DOHH2 (cell line): ENCODE measurements around the gene TEKT5.

ENCODE experiments used
- H3F3A ChIP-seq: fragments of 200-600 bp; sonication (generic), shearing (Covaris generic); 2 replicates; pipeline ENCODE4 v1.6.0; 2016; ENCODE audit warnings: antibody characterized with exemption, mild to moderate bottlenecking; ENCODE audit not compliant: control insufficient read depth, insufficient read depth
- H3K27ac ChIP-seq: fragments of 200-600 bp; sonication (generic); 2 replicates; pipeline ENCODE4 v1.5.1; 2014; ENCODE audit warnings: low read depth, mild to moderate bottlenecking, low read length, moderate library complexity
- H3K27me3 ChIP-seq: fragments of 200-600 bp; sonication (generic); 2 replicates; pipeline ENCODE4 v1.6.1; 2014; ENCODE audit warnings: mild to moderate bottlenecking, low read length, mixed read lengths; ENCODE audit not compliant: control insufficient read depth
- H3K36me3 ChIP-seq: fragments of 200-600 bp; sonication (generic); 2 replicates; pipeline ENCODE4 v1.6.1; 2014; ENCODE audit warnings: mild to moderate bottlenecking, low read length, moderate library complexity, mixed read lengths; ENCODE audit not compliant: control insufficient read depth
- H3K4me1 ChIP-seq: fragments of 200-600 bp; sonication (generic); 2 replicates; pipeline ENCODE4 v1.6.1; 2014; ENCODE audit warnings: mild to moderate bottlenecking, low read length, mixed read lengths; ENCODE audit not compliant: control insufficient read depth
- H3K4me2 ChIP-seq: fragments of 200-600 bp; sonication (generic); 2 replicates; pipeline ENCODE4 v1.6.0; 2014; ENCODE audit warnings: mild to moderate bottlenecking, low read length, moderate library complexity
- H3K4me3 ChIP-seq: fragments of 200-600 bp; sonication (generic); 2 replicates; pipeline ENCODE4 v1.5.1; 2014; ENCODE audit warnings: mild to moderate bottlenecking, low read length, mixed read lengths
- H3K79me2 ChIP-seq: fragments of 200-600 bp; sonication (generic); 2 replicates; pipeline ENCODE4 v1.6.1; 2014; ENCODE audit warnings: mild to moderate bottlenecking, low read length, mixed read lengths; ENCODE audit not compliant: control insufficient read depth
- H3K9me2 ChIP-seq: fragments of 200-600 bp; sonication (generic); replicated peaks from 2 replicates; pipeline ENCODE4 v1.6.1; 2014; ENCODE audit warnings: mild to moderate bottlenecking, low read length, mixed read lengths; ENCODE audit not compliant: control insufficient read depth
- H3K9me3 ChIP-seq: fragments of 200-600 bp; sonication (generic); 2 replicates; pipeline ENCODE4 v1.6.1; 2014; ENCODE audit warnings: antibody characterized with exemption, low read length, mixed read lengths; ENCODE audit not compliant: control insufficient read depth, insufficient read depth
- H4K20me1 ChIP-seq: fragments of 200-600 bp; sonication (generic); 2 replicates; pipeline ENCODE4 v1.6.0; 2014; ENCODE audit warnings: low read depth, mild to moderate bottlenecking, antibody characterized with exemption, low read length, moderate library complexity; ENCODE audit not compliant: control insufficient read depth, insufficient read depth
- EZH2phosphoT487 ChIP-seq: fragments of 200-600 bp; sonication (generic); IDR thresholded peaks from 2 replicates; pipeline ENCODE4 v1.6.1; 2017; ENCODE audit warnings: borderline replicate concordance, mild to moderate bottlenecking, antibody characterized with exemption, low read length, moderate library complexity, mixed read lengths
- TF ChIP-seq, protein P1 (sequence below): fragments of 200-600 bp; sonication (generic); IDR thresholded peaks from one replicate; pipeline ENCODE4 v1.5.1; 2014; ENCODE audit warnings: antibody characterized with exemption, mild to moderate bottlenecking, low read depth, low read length; ENCODE audit not compliant: poor library complexity, severe bottlenecking

TEKT5 gene

DNA sequence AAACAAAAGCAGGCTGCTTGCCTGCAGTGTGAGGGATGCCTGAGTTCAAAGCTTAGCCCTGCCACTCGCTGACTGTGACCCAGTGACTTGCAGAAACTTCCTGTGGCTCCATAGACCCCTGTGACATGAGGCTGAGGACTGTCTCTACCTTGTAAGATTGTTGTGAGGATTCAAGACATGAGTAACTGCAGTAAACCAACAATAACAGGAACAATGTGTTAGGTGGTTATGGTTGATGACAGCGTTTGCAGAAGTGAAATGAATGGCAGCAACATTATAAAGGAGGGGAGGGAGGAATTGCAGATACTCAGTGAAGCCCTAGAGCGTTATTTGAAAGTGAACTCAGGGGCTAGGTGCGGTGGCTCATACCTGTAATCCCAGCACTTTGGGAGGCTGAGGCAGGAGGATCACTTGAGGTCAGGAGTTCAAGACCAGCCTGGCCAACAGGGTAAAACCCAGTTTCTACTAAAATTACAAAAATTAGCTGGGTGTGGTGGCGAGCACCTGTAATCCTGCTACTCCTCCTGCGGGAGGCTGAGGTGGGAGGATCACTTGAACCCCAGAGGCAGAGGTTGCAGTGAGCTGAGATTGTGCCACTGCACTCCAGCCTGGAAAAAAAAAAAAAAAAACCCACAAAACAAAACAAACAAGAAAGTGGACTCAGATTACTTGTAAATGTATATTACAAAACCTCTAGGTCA lies 80.8 kb downstream of the TEKT5 start:
- Histone ChIP-seq H3K27ac (no peak overlapping the region), H3K36me3 (no peaks in the 10 kb centered on the region), H3K27me3 (peaks cover 17% of the 10 kb centered on the region), H3K79me2 (no peaks in the 10 kb centered on the region), H3K4me1 (no peaks in the 10 kb centered on the region), H3K4me2 (no peak overlapping the region), H4K20me1 (no peaks in the 10 kb centered on the region), H3K4me3 (no peak overlapping the region), H3K9me3 (no peaks in the 10 kb centered on the region), H3K9me2 (no peaks in the 10 kb centered on the region), H3F3A (no peaks in the 10 kb centered on the region)
- TF ChIP-seq, protein P1, sequence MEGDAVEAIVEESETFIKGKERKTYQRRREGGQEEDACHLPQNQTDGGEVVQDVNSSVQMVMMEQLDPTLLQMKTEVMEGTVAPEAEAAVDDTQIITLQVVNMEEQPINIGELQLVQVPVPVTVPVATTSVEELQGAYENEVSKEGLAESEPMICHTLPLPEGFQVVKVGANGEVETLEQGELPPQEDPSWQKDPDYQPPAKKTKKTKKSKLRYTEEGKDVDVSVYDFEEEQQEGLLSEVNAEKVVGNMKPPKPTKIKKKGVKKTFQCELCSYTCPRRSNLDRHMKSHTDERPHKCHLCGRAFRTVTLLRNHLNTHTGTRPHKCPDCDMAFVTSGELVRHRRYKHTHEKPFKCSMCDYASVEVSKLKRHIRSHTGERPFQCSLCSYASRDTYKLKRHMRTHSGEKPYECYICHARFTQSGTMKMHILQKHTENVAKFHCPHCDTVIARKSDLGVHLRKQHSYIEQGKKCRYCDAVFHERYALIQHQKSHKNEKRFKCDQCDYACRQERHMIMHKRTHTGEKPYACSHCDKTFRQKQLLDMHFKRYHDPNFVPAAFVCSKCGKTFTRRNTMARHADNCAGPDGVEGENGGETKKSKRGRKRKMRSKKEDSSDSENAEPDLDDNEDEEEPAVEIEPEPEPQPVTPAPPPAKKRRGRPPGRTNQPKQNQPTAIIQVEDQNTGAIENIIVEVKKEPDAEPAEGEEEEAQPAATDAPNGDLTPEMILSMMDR, result no peak
- no peak for TF ChIP-seq EZH2phosphoT487

- peaks cover 13% of the 10 kb centered on the region for H3K27me3 ChIP-seq
- H3K9me2 ChIP-seq, result no peaks in the 10 kb centered on the region
- no peak overlapping the region for H3K4me3 ChIP-seq
- TF ChIP-seq EZH2phosphoT487, result no peak
- TF ChIP-seq, protein P1, result no peak
- no peak overlapping the region for H3K27ac ChIP-seq
- no peaks in the 10 kb centered on the region for H4K20me1 ChIP-seq
- H3K79me2 ChIP-seq, result no peaks in the 10 kb centered on the region
- no peaks in the 10 kb centered on the region for H3K4me1 ChIP-seq
- no peaks in the 10 kb centered on the region for H3K36me3 ChIP-seq
- H3K4me2 ChIP-seq, result no peak overlapping the region
- no peaks in the 10 kb centered on the region for H3K9me3 ChIP-seq
- H3F3A ChIP-seq, result no peaks in the 10 kb centered on the region
These were observed 82.0 kb downstream of the TEKT5 start for GRCh38 chr16:10612649-10613179.

DNA sequence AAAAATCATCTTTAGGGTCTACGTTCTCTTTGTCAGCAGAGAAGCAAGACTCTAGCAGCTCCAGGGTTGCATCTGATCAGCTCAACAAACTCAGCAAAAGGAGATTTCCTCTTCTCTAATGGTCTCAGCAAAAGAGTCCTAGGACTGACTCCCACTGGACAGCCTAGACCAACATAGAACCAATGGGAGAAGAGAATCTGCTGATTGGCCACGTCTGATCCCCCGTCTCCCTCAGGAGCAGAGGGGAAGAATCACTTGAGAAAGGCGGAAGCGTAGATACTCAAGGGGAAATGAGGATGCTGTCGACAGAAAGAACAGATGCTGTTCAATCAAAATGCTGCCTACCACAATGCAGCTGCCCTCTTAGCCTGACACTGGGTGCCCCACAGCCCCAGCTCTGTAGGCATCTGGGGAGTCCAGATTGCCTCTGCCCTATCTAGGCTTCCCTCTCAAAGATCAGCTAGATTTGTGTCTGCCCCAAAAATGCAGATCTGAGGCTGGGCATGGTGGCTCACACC lies 82.8 kb downstream of the TEKT5 start:
- no peaks in the 10 kb centered on the region for H3K79me2 ChIP-seq
- no peak overlapping the region for H3K27ac ChIP-seq
- H3K9me3 ChIP-seq, result no peaks in the 10 kb centered on the region
- H4K20me1 ChIP-seq, result no peaks in the 10 kb centered on the region
- H3K9me2 ChIP-seq, result no peaks in the 10 kb centered on the region
- H3F3A ChIP-seq, result no peaks in the 10 kb centered on the region
- no peak for TF ChIP-seq EZH2phosphoT487
- TF ChIP-seq, protein P1, result no peak
- no peak overlapping the region for H3K4me3 ChIP-seq
- H3K27me3 ChIP-seq, result peaks cover 11% of the 10 kb centered on the region
- H3K4me2 ChIP-seq, result no peak overlapping the region
- no peaks in the 10 kb centered on the region for H3K4me1 ChIP-seq
- no peaks in the 10 kb centered on the region for H3K36me3 ChIP-seq
